Neural crest cell (in vitro differentiated cells): Measurements from ENCODE around the gene CCDC171. TPM values are rescaled to one million over a fixed set of nuclear protein-coding genes. Genes with fewer than 3 reads are reported as not detected.

Experiments
- DNase-seq: peaks from one replicate; pipeline ENCODE4 v3.0.0; 2021; ENCODE audit warnings: low read depth, mixed read lengths, low spot score
- H3K27ac Mint-ChIP-seq: one replicate; pipeline ENCODE4 v1.8.0; 2021; ENCODE audit warnings: mild to moderate bottlenecking, mixed read lengths; ENCODE audit not compliant: unreplicated experiment
- H3K27me3 Mint-ChIP-seq: 2 replicates; pipeline ENCODE4 v1.8.0; 2021; ENCODE audit warnings: low read depth, mild to moderate bottlenecking, mixed read lengths
- H3K36me3 Mint-ChIP-seq: 2 replicates; pipeline ENCODE4 v1.8.0; 2021; ENCODE audit warnings: low read depth, mild to moderate bottlenecking, mixed read lengths
- H3K4me1 Mint-ChIP-seq: 2 replicates; pipeline ENCODE4 v1.8.0; 2021; ENCODE audit warnings: mixed read lengths
- H3K4me3 Mint-ChIP-seq: one replicate; pipeline ENCODE4 v1.8.0; 2021; ENCODE audit warnings: mild to moderate bottlenecking, mixed read lengths
- H3K9me3 Mint-ChIP-seq: 2 replicates; pipeline ENCODE4 v1.8.0; 2021; ENCODE audit warnings: mixed read lengths
- total RNA-seq: library from RNA; stranded (reverse); gene quantifications from 2 replicates; pipeline ENCODE4 v1.2.1, GENCODE V29; 2021
- TF ChIP-seq, protein P1 (sequence below): fragments of 200-600 bp; sonication (generic); conservative IDR thresholded peaks from 2 replicates; pipeline ENCODE4 v1.5.0; 2021; ENCODE audit warnings: antibody characterized with exemption, mild to moderate bottlenecking

Gene CCDC171
- total RNA-seq, 1 donor from 2014 or later = 6.1 TPM

DNA sequence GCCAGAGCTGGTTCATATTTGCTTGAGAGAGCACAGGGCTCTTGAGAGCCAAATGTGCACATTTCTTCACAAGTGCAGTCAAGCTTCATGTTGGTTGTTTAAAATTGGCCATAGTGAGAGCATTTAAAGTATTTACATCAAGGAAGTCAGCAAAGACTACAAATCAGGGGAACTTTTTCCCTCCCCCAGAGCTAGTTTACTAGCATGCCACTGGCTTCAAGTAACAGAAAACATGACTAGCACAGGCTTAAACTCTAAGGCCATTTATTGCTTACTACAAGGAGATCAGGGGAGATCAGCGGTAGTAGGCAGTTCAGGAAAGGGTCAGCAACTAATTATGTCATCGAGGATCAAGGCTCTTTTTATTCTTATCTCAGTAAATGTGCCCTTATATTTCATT, 11.0 kb upstream of the CCDC171 start:
- Mint-ChIP-seq H3K36me3 (no peaks in the 10 kb centered on the region), H3K27ac (no peak overlapping the region), H3K9me3 (peaks cover 7% of the 10 kb centered on the region), H3K4me1 (no peaks in the 10 kb centered on the region), H3K27me3 (no peaks in the 10 kb centered on the region), H3K4me3 (no peak overlapping the region)
- DNase-seq = no peak
- TF ChIP-seq, protein P1, sequence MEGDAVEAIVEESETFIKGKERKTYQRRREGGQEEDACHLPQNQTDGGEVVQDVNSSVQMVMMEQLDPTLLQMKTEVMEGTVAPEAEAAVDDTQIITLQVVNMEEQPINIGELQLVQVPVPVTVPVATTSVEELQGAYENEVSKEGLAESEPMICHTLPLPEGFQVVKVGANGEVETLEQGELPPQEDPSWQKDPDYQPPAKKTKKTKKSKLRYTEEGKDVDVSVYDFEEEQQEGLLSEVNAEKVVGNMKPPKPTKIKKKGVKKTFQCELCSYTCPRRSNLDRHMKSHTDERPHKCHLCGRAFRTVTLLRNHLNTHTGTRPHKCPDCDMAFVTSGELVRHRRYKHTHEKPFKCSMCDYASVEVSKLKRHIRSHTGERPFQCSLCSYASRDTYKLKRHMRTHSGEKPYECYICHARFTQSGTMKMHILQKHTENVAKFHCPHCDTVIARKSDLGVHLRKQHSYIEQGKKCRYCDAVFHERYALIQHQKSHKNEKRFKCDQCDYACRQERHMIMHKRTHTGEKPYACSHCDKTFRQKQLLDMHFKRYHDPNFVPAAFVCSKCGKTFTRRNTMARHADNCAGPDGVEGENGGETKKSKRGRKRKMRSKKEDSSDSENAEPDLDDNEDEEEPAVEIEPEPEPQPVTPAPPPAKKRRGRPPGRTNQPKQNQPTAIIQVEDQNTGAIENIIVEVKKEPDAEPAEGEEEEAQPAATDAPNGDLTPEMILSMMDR = no peak

DNA sequence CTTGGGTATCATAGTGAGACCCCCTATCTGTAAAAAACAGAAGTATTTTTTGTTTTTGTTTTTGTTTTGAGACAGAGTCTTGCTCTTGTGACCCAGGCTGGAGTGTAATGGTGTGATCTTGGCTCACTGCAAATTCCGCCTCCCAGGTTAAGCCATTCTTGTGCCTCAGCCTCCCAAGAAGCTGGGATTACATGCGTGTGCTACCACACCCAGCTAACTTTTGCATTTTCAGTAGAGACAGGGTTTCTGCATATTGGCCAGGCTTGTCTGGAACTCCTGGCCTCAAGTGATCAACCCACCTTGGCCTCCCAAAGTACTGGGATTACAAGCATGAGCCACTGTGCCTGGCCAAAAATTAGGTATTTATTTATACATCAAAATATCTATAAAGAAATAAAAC, 10.2 kb upstream of the CCDC171 start:
- H3K9me3 Mint-ChIP-seq = peaks cover 5% of the 10 kb centered on the region
- H3K27ac Mint-ChIP-seq = no peak overlapping the region
- TF ChIP-seq, protein P1 = no peak
- H3K36me3 Mint-ChIP-seq = no peaks in the 10 kb centered on the region
- no peaks in the 10 kb centered on the region for H3K27me3 Mint-ChIP-seq
- no peak overlapping the region for H3K4me3 Mint-ChIP-seq
- DNase-seq = no peak
- no peaks in the 10 kb centered on the region for H3K4me1 Mint-ChIP-seq

DNA sequence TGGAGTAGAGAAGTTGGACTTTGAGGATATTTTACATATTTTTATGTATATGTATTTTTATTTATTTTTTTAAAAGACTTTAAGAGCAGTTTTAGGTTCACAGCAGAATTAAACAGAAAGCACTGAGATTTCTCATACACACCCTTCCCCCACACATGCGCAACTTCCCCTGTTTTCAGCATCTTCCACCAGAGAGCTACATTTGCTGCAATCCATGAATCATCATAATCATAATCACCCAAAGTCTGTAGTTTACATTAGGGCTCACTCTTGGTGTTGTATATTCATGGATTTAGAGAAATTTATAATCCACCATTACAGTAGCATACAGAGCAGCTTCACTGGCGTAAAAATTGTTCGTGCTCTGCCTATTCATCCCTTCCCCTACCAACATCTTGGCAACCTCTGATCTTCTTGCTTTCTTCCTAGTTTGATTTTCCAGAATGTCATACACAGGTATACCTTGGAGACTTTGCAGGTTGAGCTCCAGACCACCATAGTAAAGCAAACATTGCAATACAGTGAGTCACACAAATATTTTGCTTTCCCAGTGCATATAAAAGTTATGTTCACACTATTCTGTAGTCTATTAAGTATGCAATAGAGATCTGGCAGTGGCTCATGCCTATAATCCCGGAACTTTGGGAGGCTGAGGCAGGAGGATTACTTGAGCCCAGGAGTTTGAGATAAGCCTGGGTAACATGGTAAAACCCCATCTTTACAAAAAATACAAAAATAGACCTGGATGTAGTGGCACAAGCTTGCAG, 9.6 kb upstream of the CCDC171 start:
- no peak for DNase-seq
- Mint-ChIP-seq H3K27me3 (no peaks in the 10 kb centered on the region), H3K4me3 (no peak overlapping the region), H3K9me3 (peaks cover 3% of the 10 kb centered on the region), H3K27ac (no peak overlapping the region), H3K4me1 (no peaks in the 10 kb centered on the region), H3K36me3 (no peaks in the 10 kb centered on the region)
- TF ChIP-seq, protein P1 = no peak

DNA sequence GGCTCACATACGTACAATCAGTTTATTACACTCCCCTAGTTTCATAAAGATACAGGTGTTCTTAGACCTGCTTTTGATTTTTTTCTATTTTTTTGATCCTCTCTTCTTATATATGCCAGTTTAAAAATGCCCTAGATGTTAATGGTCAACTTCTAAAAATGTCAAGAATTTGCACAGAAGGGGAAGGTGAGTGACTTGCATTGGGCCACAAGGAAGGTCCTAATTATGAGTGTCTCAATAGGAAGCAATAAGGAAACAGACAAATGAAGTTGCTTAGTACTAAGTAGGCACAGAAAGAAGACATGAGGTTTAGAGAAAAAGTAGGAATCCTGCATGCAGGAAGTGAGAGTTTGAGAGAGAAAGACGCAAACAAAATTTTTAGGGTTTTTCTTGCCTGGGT, 3.2 kb upstream of the CCDC171 start:
- TF ChIP-seq, protein P1 = no peak
- Mint-ChIP-seq H3K4me3 (peak overlapping the region; percentile 22), H3K36me3 (peaks cover 2% of the 10 kb centered on the region), H3K9me3 (no peaks in the 10 kb centered on the region), H3K27ac (no peak overlapping the region), H3K4me1 (peaks cover 13% of the 10 kb centered on the region), H3K27me3 (no peaks in the 10 kb centered on the region)
- DNase-seq = no peak

DNA sequence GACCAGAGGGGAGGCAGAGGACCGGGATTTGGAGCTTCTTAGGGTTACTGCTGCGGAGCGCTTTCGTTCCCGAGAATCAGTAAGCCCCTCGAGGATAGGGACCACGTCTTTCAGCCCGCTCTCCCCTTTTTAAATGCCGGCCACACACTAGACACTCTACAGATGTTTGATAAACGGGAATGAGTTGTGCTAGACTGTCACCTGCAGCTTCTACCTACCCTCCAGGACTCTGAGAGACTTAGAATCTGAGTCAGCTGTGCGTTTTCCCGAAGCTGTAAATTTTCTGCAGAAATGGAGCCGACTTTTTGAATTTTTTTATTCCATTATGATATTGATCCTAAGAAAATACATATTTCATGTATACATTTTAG, 670 bp downstream of the CCDC171 start:
- H3K4me1 Mint-ChIP-seq = peaks cover 13% of the 10 kb centered on the region
- H3K36me3 Mint-ChIP-seq = peaks cover 8% of the 10 kb centered on the region

More for the DNA sequence above, 670 bp downstream of the CCDC171 start:
- Mint-ChIP-seq H3K27me3 (no peaks in the 10 kb centered on the region), H3K9me3 (no peaks in the 10 kb centered on the region), H3K27ac (peak overlapping the region; percentile 94), H3K4me3 (peak overlapping the region; percentile 99)
- no peak for DNase-seq
- TF ChIP-seq, protein P1 = no peak
